HG02870 (cell line): ENCODE measurements around the gene GPATCH1.
"Not testable (repeated sequence)": the region's sequence is repeated elsewhere in the genome, so short reads cannot be mapped to it uniquely, and the experiment has no call there.

Experiments used
- ATAC-seq: cut with Tn5 transposase; IDR thresholded peaks from one replicate; pipeline ENCODE4 v1.9.1; 2021; ENCODE audit warnings: mild to moderate bottlenecking, moderate library complexity; ENCODE audit not compliant: unreplicated experiment

The GPATCH1 gene

GRCh38 chr19:33080761-33081681 lies at the start of gene GPATCH1:
TSS of gene GPATCH1 (plus strand) at chr19:33081181. CDS start at chr19:33081194, 13 bp downstream.
- ATAC-seq = peak; percentile 68

GRCh38 chr19:33032218-33032781 lies 48.7 kb upstream of the GPATCH1 start:
- no peak for ATAC-seq

- ATAC-seq = no peak
These were observed 45.5 kb upstream of the GPATCH1 start for GRCh38 chr19:33035461-33035860.

- ATAC-seq = not testable (repeated sequence)
These were observed 44.4 kb upstream of the GPATCH1 start for GRCh38 chr19:33036370-33037167.

- ATAC-seq = not testable (repeated sequence)
These were observed 43.6 kb upstream of the GPATCH1 start for GRCh38 chr19:33037168-33038025.

GRCh38 chr19:33039108-33039599 lies 41.8 kb upstream of the GPATCH1 start:
- no peak for ATAC-seq

GRCh38 chr19:33039815-33040214 lies 41.2 kb upstream of the GPATCH1 start:
- ATAC-seq = no peak

- ATAC-seq = no peak
These were observed 39.8 kb upstream of the GPATCH1 start for GRCh38 chr19:33040994-33041827.

- not testable (repeated sequence) for ATAC-seq
These were observed 39.2 kb upstream of the GPATCH1 start for GRCh38 chr19:33041828-33042160.

GRCh38 chr19:33047422-33047821 lies 33.6 kb upstream of the GPATCH1 start:
- no peak for ATAC-seq

GRCh38 chr19:33048806-33049676 lies 31.9 kb upstream of the GPATCH1 start:
- no peak for ATAC-seq

GRCh38 chr19:33050110-33050509 lies 30.9 kb upstream of the GPATCH1 start:
- ATAC-seq = no peak

GRCh38 chr19:33052352-33052972 lies 28.5 kb upstream of the GPATCH1 start:
- no peak for ATAC-seq

GRCh38 chr19:33054623-33055022 lies 26.4 kb upstream of the GPATCH1 start:
- ATAC-seq = no peak

GRCh38 chr19:33055718-33056117 lies 25.3 kb upstream of the GPATCH1 start:
- no peak for ATAC-seq

- ATAC-seq = no peak
These were observed 20.4 kb upstream of the GPATCH1 start for GRCh38 chr19:33060586-33060985.

- ATAC-seq = no peak
These were observed 18.1 kb upstream of the GPATCH1 start for GRCh38 chr19:33062902-33063301.

- ATAC-seq = no peak
These were observed 17.6 kb upstream of the GPATCH1 start for GRCh38 chr19:33063356-33063752.
